ENCODE data around the gene SNURF.
"Not testable (repeated sequence)": the region's sequence is repeated elsewhere in the genome, so short reads cannot be mapped to it uniquely, and the experiment has no call there.

The SNURF gene

DNA sequence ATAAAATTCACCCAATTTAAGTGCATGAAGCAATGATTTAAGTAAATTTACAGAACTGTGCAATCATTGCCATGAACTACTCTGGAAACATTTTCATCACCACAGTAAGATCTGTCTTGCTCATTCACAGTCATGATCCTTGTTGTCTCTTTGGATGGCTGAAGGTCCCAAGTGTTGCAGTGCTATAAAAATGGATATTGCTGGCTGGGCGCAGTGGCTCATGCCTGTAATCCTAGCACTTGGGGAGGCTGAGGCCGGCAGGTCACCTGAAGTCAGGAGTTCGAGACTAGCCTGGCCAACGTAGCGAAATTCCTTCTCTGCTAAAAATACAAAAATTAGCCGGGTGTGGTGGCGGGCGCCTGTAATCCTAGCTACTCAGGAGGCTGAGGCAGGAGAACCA is 17.0 kb downstream of the SNURF start:
- no peak for DNase-seq

DNA sequence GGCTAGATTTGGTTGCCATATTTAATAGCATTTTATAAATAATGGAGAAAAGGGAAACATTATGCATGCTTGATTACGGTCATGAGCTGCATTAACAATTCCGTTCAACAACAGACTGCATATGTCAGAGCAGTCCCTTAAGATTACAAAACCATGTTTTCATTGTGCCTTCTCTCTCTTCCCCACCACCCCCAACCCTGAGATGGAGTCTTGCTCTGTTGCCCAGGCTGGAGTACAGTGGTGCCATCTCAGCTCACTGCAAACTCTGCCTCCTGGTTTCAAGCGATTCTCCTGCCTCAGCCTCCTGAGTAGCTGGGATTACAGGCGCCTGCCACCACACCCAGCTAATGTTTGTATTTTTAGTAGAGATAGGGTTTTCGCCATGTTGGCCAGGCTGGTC is 17.9 kb downstream of the SNURF start:
- not testable (repeated sequence) for DNase-seq

GRCh38 chr15:24976932-24977331 is 22.1 kb downstream of the SNURF start:
- DNase-seq: no peak

GRCh38 chr15:24977686-24978085 is 22.9 kb downstream of the SNURF start:
- no peak for DNase-seq

DNA sequence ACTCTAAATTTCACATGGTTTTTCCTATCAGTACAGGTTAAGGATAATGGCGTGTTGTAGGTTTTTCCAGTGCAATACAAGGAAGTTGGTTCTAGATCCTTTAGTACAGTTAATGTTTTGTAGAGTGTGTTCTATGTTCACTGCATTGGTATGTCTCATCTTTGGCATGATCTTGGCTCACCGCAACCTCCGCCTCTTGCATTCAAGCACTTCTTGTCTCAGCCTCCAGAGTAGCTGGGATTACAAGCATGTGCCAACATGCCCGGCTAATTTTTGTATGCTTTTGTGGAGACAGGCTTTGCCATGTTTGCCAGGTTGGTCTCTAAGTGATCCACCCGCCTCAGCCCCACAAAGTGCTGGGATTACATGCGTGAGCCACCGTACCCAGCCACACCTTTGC is 30.4 kb downstream of the SNURF start:
- DNase-seq: no peak

- DNase-seq: no peak
These were observed 31.9 kb downstream of the SNURF start for GRCh38 chr15:24986653-24987052.
